ENCODE data around the gene STAB2.
A peak's percentile ranks its signal among the peaks of the same experiment; 100 is the strongest.

The STAB2 gene

DNA sequence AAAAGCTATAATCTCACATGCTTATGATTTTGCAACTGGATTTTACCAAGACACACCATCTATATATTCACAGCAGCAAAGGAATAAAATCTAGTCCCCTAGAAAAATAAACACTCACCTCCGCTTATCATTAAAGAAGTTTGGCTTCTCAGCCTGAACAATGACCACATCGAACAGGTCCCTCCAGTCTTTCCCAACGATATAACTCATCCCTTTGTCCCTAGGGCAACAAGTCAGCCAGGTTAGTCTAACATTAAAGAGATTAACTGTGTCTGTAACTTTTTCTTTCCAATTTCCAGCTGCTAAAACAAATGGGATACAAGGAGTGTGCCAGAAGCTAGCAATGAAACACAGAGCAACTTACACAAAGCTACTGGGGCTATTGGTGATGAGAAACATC, 206.0 kb downstream of the STAB2 start:
- Histone ChIP-seq H3K36me3 (ENCODE audit: low read depth) (peaks cover 68% of the 10 kb centered on the region), H3K9me3 (ENCODE audit: severe bottlenecking) (no peaks in the 10 kb centered on the region), H3K4me3 (ENCODE audit: severe bottlenecking) (no peak overlapping the region), H3K4me1 (ENCODE audit: insufficient read depth, poor library complexity, severe bottlenecking) (no peaks in the 10 kb centered on the region), H3K27ac (ENCODE audit: poor library complexity, severe bottlenecking) (no peak overlapping the region), H3K27me3 (ENCODE audit: insufficient read depth, poor library complexity, severe bottlenecking) (no peaks in the 10 kb centered on the region)
- ATAC-seq (ENCODE audit: low read depth) (no peak), DNase-seq (ENCODE audit: low spot score) (no peak)
- TF ChIP-seq, protein P1, sequence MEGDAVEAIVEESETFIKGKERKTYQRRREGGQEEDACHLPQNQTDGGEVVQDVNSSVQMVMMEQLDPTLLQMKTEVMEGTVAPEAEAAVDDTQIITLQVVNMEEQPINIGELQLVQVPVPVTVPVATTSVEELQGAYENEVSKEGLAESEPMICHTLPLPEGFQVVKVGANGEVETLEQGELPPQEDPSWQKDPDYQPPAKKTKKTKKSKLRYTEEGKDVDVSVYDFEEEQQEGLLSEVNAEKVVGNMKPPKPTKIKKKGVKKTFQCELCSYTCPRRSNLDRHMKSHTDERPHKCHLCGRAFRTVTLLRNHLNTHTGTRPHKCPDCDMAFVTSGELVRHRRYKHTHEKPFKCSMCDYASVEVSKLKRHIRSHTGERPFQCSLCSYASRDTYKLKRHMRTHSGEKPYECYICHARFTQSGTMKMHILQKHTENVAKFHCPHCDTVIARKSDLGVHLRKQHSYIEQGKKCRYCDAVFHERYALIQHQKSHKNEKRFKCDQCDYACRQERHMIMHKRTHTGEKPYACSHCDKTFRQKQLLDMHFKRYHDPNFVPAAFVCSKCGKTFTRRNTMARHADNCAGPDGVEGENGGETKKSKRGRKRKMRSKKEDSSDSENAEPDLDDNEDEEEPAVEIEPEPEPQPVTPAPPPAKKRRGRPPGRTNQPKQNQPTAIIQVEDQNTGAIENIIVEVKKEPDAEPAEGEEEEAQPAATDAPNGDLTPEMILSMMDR (IDR thresholded peaks at IDR 0.05; ENCODE audit: poor library complexity, severe bottlenecking), result no peak

DNA sequence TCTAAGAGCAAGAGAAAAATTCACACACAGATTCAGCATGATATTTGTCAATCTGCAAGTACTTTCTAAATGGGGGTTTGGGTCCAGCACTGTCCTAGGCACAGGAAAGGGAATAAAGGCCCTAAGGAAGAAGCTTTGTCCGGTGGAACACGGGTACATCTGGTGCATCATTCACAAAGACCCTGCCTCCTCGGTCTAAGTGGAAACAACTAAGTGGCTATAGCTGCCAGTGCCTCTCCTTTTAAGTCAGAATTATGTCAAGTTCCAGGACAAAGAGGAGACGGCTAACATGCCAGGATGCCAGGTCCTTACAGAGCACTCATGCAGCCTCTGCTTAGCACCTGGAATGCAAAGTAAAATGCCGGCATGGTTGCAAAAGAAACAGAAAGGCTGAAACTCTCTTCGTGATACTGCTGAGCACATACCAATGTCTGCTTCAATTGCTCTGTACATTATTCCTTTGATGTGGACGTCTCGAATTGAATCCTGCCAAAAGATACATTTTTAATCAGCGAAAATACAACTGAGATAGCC, 206.5 kb downstream of the STAB2 start:
- H3K27ac ChIP-seq (ENCODE audit: poor library complexity, severe bottlenecking), result no peak overlapping the region
- DNase-seq (ENCODE audit: low spot score), result no peak
- ATAC-seq (ENCODE audit: low read depth), result no peak
- TF ChIP-seq, protein P1 (IDR thresholded peaks at IDR 0.05; ENCODE audit: poor library complexity, severe bottlenecking), result no peak
- no peaks in the 10 kb centered on the region for H3K27me3 ChIP-seq (ENCODE audit: insufficient read depth, poor library complexity, severe bottlenecking)
- peaks cover 68% of the 10 kb centered on the region for H3K36me3 ChIP-seq (ENCODE audit: low read depth)
- no peaks in the 10 kb centered on the region for H3K9me3 ChIP-seq (ENCODE audit: severe bottlenecking)
- H3K4me3 ChIP-seq (ENCODE audit: severe bottlenecking), result no peak overlapping the region
- no peaks in the 10 kb centered on the region for H3K4me1 ChIP-seq (ENCODE audit: insufficient read depth, poor library complexity, severe bottlenecking)

DNA sequence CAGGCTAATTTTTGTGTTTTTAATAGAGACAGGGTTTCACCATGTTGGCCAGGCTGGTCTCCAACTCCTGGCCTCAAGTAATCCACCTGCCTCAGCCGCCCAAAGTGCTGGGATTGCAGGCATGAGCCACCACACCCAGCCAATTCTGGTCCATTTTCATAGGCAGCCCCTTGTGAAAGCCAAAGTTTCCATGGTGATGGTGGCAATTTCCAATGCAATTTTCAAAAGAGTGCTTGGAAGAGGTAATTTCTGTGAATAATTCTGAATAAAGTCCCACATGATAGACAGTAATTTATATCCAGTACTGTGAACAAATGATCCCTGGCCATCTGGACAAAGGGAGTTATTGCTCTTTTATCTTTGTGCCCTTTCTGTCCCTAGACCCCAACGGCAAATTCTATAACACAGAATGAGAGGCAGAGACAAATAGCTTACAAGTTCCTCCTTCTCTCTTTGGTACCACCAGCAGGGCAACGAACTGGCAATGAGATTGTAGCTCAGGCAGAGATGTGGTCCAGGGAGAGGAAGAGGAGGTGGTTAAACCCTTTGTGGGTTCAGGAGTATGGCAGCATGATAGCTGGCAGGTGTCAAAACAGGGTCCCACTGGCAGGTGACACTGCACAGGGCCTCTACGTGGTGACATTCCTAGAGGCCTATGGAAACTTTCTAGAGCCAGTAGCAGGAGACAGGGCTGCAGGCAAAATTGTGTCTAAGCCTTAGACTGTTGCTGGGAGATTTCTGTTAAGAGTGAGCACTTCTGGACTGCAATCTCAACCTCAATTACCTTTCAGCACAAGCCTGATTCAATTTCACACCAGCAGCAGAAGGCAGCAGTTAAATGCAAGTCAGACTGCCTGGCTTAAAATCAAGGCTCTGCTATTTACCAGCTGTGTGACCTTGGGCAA, 207.5 kb downstream of the STAB2 start:
- Histone ChIP-seq H3K27me3 (ENCODE audit: insufficient read depth, poor library complexity, severe bottlenecking) (no peaks in the 10 kb centered on the region), H3K36me3 (ENCODE audit: low read depth) (peaks cover 74% of the 10 kb centered on the region), H3K27ac (ENCODE audit: poor library complexity, severe bottlenecking) (no peak overlapping the region), H3K4me1 (ENCODE audit: insufficient read depth, poor library complexity, severe bottlenecking) (peaks cover 4% of the 10 kb centered on the region), H3K9me3 (ENCODE audit: severe bottlenecking) (no peaks in the 10 kb centered on the region), H3K4me3 (ENCODE audit: severe bottlenecking) (no peak overlapping the region)
- TF ChIP-seq, protein P1 (IDR thresholded peaks at IDR 0.05; ENCODE audit: poor library complexity, severe bottlenecking), result no peak
- DNase-seq (ENCODE audit: low spot score) (no peak), ATAC-seq (ENCODE audit: low read depth) (no peak)

DNA sequence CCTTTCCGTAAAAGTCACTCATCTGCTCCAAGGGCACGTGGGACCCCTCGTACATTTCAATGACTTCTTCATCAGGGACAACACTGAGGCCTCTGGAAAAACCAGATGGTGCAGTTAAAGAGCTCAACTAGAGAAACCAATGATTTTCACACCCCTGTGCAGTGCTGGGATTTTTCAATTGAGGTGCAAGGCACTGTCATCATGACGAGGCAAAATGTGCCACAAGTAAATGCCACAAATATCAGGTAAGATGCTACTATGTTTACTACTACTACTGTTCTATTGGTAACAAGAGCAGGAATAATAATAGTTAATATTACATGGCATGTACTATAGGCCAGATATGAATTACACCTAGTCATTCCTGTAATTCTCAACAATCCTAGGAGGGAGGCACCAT, 211.5 kb downstream of the STAB2 start:
- Histone ChIP-seq H3K27me3 (ENCODE audit: insufficient read depth, poor library complexity, severe bottlenecking) (no peaks in the 10 kb centered on the region), H3K36me3 (ENCODE audit: low read depth) (peaks cover 49% of the 10 kb centered on the region), H3K27ac (ENCODE audit: poor library complexity, severe bottlenecking) (no peak overlapping the region), H3K4me1 (ENCODE audit: insufficient read depth, poor library complexity, severe bottlenecking) (peaks cover 40% of the 10 kb centered on the region), H3K9me3 (ENCODE audit: severe bottlenecking) (no peaks in the 10 kb centered on the region), H3K4me3 (ENCODE audit: severe bottlenecking) (no peak overlapping the region)
- DNase-seq (ENCODE audit: low spot score) (no peak), ATAC-seq (ENCODE audit: low read depth) (no peak)
- TF ChIP-seq, protein P1 (IDR thresholded peaks at IDR 0.05; ENCODE audit: poor library complexity, severe bottlenecking), result no peak

DNA sequence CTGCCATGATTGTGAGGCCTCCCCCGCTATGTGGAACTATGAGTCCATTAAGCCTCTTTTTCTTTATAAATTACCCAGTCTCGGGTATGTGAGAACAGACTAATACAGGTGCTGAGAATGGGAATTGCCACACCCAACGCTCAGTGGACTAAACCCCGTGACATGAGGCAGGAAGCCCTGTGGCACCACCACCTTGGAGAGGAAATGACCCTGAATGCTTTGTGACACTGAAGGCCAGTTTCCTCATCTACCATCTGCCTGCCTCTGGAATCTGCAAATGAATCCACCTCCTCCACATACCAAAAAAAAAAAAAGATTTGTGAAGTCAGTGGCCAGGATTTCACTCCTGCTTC, 212.4 kb downstream of the STAB2 start:
- Histone ChIP-seq H3K27me3 (ENCODE audit: insufficient read depth, poor library complexity, severe bottlenecking) (no peaks in the 10 kb centered on the region), H3K4me3 (ENCODE audit: severe bottlenecking) (no peak overlapping the region), H3K36me3 (ENCODE audit: low read depth) (peaks cover 44% of the 10 kb centered on the region), H3K4me1 (ENCODE audit: insufficient read depth, poor library complexity, severe bottlenecking) (peaks cover 49% of the 10 kb centered on the region), H3K27ac (ENCODE audit: poor library complexity, severe bottlenecking) (peak overlapping the region; percentile 88), H3K9me3 (ENCODE audit: severe bottlenecking) (no peaks in the 10 kb centered on the region)
- DNase-seq (ENCODE audit: low spot score), result no peak
- ATAC-seq (ENCODE audit: low read depth), result no peak
- TF ChIP-seq, protein P1 (IDR thresholded peaks at IDR 0.05; ENCODE audit: poor library complexity, severe bottlenecking), result no peak

Measured in RWPE2 (cell line).